ENCODE results near the gene PPIP5K2. TPM values are rescaled to one million over a fixed set of nuclear protein-coding genes. Genes with fewer than 3 reads are reported as not detected.
A peak's percentile ranks its signal among the peaks of the same experiment; 100 is the strongest.

PPIP5K2 gene
- total RNA-seq, 1 experiment from 2014 or later, result 44.8 TPM

- Mint-ChIP-seq H3K27ac (ENCODE audit: unreplicated experiment) (peak overlapping the region; percentile 20), H3K36me3 (ENCODE audit: insufficient read depth, unreplicated experiment) (peaks cover 9% of the 10 kb centered on the region), H3K4me1 (ENCODE audit: low read depth, unreplicated experiment) (peaks cover 19% of the 10 kb centered on the region), H3K4me3 (ENCODE audit: unreplicated experiment) (peak overlapping the region; percentile 81), H3K27me3 (ENCODE audit: insufficient read depth, unreplicated experiment) (peaks cover 4% of the 10 kb centered on the region), H3K9me3 (ENCODE audit: unreplicated experiment) (no peaks in the 10 kb centered on the region)
- H3K4me3 ChIP-seq (ENCODE audit: low read depth, low read length), result peak overlapping the region; percentile 89
- ChIA-PET CTCF (interaction anchor here (0.6 to 2.1 kb wide), 11 partner anchors 13 to 260 kb away, joined by 3 to 7 read pairs (median 4); no protein-coding TSS in a partner anchor), POLR2A (interaction anchor here (0.6 to 1.0 kb wide), 2 partner anchors 35 to 461 kb away, joined by 3 to 16 read pairs; no protein-coding TSS in a partner anchor)
- H3K36me3 ChIP-seq (ENCODE audit: control insufficient read depth, insufficient read depth, low read length), result no peaks in the 10 kb centered on the region
- no peak for TF ChIP-seq CTCF (IDR thresholded peaks at IDR 0.05; ENCODE audit: insufficient read depth in 1 of 2, low read depth in 1 of 2, low read length in 1 of 2, severe bottlenecking in 1 of 2, unreplicated experiment in 1 of 2)
- DNase-seq, result peak; percentile 53 to 61
- H3K4me1 ChIP-seq, result peaks cover 5% of the 10 kb centered on the region; the same call in 1 of the 2 replicates
- BruUV-seq (replicated peaks), result no TSS peak
- H3K9me3 ChIP-seq, result no peaks in the 10 kb centered on the region
- H3K27me3 ChIP-seq (replicated peaks; ENCODE audit: control insufficient read depth, insufficient read depth, low read length), result no peaks in the 10 kb centered on the region
- intact Hi-C loops (cut with micrococcal nuclease; ENCODE audit: unreplicated experiment), result loop anchor here (1.0 to 5.0 kb wide), 3 partner anchors 118 to 216 kb away; no protein-coding TSS in a partner anchor
These were observed 139.0 kb downstream of the PPIP5K2 start for GRCh38 chr5:103258957-103259704.

GRCh38 chr5:103259705-103260355 lies 139.7 kb downstream of the PPIP5K2 start:
- H3K9me3 ChIP-seq, result no peaks in the 10 kb centered on the region
- H3K36me3 ChIP-seq (ENCODE audit: control insufficient read depth, insufficient read depth, low read length), result no peaks in the 10 kb centered on the region
- peak overlapping the region; percentile 89 for H3K4me3 ChIP-seq (ENCODE audit: low read depth, low read length)
- H3K36me3 Mint-ChIP-seq (ENCODE audit: insufficient read depth, unreplicated experiment), result peaks cover 9% of the 10 kb centered on the region
- CTCF ChIA-PET, result interaction anchor here (1.3 to 2.1 kb wide), 2 partner anchors 27 to 215 kb away, joined by 4 to 7 read pairs; no protein-coding TSS in a partner anchor
- BruUV-seq (replicated peaks), result no TSS peak
- peaks cover 9% of the 10 kb centered on the region for H3K4me1 ChIP-seq
- no peaks in the 10 kb centered on the region for H3K27me3 ChIP-seq (replicated peaks; ENCODE audit: control insufficient read depth, insufficient read depth, low read length)
- peak overlapping the region; percentile 81 for H3K4me3 Mint-ChIP-seq (ENCODE audit: unreplicated experiment)
- DNase-seq, result peak; percentile 42
- H3K9me3 Mint-ChIP-seq (ENCODE audit: unreplicated experiment), result no peaks in the 10 kb centered on the region
- peaks cover 18% of the 10 kb centered on the region for H3K4me1 Mint-ChIP-seq (ENCODE audit: low read depth, unreplicated experiment)
- POLR2A ChIA-PET, result no interaction called here
- H3K27ac Mint-ChIP-seq (ENCODE audit: unreplicated experiment), result peak overlapping the region; percentile 20
- no peak for TF ChIP-seq CTCF (IDR thresholded peaks at IDR 0.05; ENCODE audit: insufficient read depth in 1 of 2, low read depth in 1 of 2, low read length in 1 of 2, severe bottlenecking in 1 of 2, unreplicated experiment in 1 of 2)
- peaks cover 4% of the 10 kb centered on the region for H3K27me3 Mint-ChIP-seq (ENCODE audit: insufficient read depth, unreplicated experiment)
- intact Hi-C loops (cut with micrococcal nuclease; ENCODE audit: unreplicated experiment), result loop anchor here (2.0 to 5.0 kb wide), 2 partner anchors 117 to 182 kb away; no protein-coding TSS in a partner anchor

GRCh38 chr5:103260951-103261350 lies 140.8 kb downstream of the PPIP5K2 start:
- DNase-seq, result no peak
- no peak for TF ChIP-seq CTCF (IDR thresholded peaks at IDR 0.05; ENCODE audit: insufficient read depth in 1 of 2, low read depth in 1 of 2, low read length in 1 of 2, severe bottlenecking in 1 of 2, unreplicated experiment in 1 of 2)
- no peaks in the 10 kb centered on the region for H3K9me3 Mint-ChIP-seq (ENCODE audit: unreplicated experiment)
- no peaks in the 10 kb centered on the region for H3K9me3 ChIP-seq
- BruUV-seq (replicated peaks), result no TSS peak
- no peak overlapping the region for H3K27ac Mint-ChIP-seq (ENCODE audit: unreplicated experiment)
- no peaks in the 10 kb centered on the region for H3K27me3 ChIP-seq (replicated peaks; ENCODE audit: control insufficient read depth, insufficient read depth, low read length)
- POLR2A ChIA-PET, result no interaction called here
- H3K4me3 Mint-ChIP-seq (ENCODE audit: unreplicated experiment), result peak overlapping the region; percentile 25
- H3K4me1 ChIP-seq, result peaks cover 9% of the 10 kb centered on the region
- peaks cover 18% of the 10 kb centered on the region for H3K4me1 Mint-ChIP-seq (ENCODE audit: low read depth, unreplicated experiment)
- intact Hi-C loops (cut with micrococcal nuclease; ENCODE audit: unreplicated experiment), result no loop called here
- H3K4me3 ChIP-seq (ENCODE audit: low read depth, low read length), result no peak overlapping the region
- peaks cover 9% of the 10 kb centered on the region for H3K36me3 Mint-ChIP-seq (ENCODE audit: insufficient read depth, unreplicated experiment)
- CTCF ChIA-PET, result no interaction called here
- H3K36me3 ChIP-seq (ENCODE audit: control insufficient read depth, insufficient read depth, low read length), result no peaks in the 10 kb centered on the region
- H3K27me3 Mint-ChIP-seq (ENCODE audit: insufficient read depth, unreplicated experiment), result peaks cover 4% of the 10 kb centered on the region
